Activated CD8-positive, alpha-beta T cell treated with anti-CD3 and anti-CD28 coated beads for 36 hours (primary cell): Measurements from ENCODE around the gene EVPLL. TPM values are rescaled to one million over a fixed set of nuclear protein-coding genes. Genes with fewer than 3 reads are reported as not detected.
"Not testable (repeated sequence)": the region's sequence is repeated elsewhere in the genome, so short reads cannot be mapped to it uniquely, and the experiment has no call there.

Experiments
- ATAC-seq: fragments of 200-7000 bp; cut with Tn5 transposase; one replicate; pipeline ENCODE4 v1.10.0; 2021; ENCODE audit warnings: mild to moderate bottlenecking, moderate library complexity
- CTCF ChIA-PET: fragments of 350-600 bp; sonication (Branson Sonifier 250); formaldehyde crosslinking; loops from one replicate; lab custom pipeline; 2021; ENCODE audit warnings: antibody characterized with exemption; lab: Charles Lee
- POLR2A ChIA-PET: fragments of 350-600 bp; sonication (Branson Sonifier 250); formaldehyde crosslinking; loops from one replicate; lab custom pipeline; 2021; ENCODE audit warnings: antibody characterized with exemption; lab: Charles Lee
- DNase-seq: peaks from one replicate; pipeline ENCODE4 v3.0.0-alpha.2; 2020
- H3K27ac Mint-ChIP-seq: one replicate; pipeline ENCODE4 v1.8.0; 2021; ENCODE audit warnings: mild to moderate bottlenecking, mixed read lengths
- H3K27me3 Mint-ChIP-seq: one replicate; pipeline ENCODE4 v1.8.0; 2021; ENCODE audit warnings: mixed read lengths
- H3K36me3 Mint-ChIP-seq: one replicate; pipeline ENCODE4 v1.8.0; 2021; ENCODE audit warnings: low read depth, mixed read lengths
- H3K4me1 Mint-ChIP-seq: one replicate; pipeline ENCODE4 v1.8.0; 2021; ENCODE audit warnings: low read depth, mixed read lengths
- H3K4me3 Mint-ChIP-seq: one replicate; pipeline ENCODE4 v1.8.0; 2021; ENCODE audit warnings: mild to moderate bottlenecking, moderate library complexity, mixed read lengths
- H3K9me3 Mint-ChIP-seq: one replicate; pipeline ENCODE4 v1.8.0; 2021; ENCODE audit warnings: mixed read lengths
- CTCF ChIP-seq: fragments of 200-600 bp; IDR thresholded peaks from one replicate; pipeline ENCODE4 v1.8.0; 2022; ENCODE audit warnings: antibody characterized with exemption, mild to moderate bottlenecking
- intact Hi-C: fragments of 100-400 bp; cut with micrococcal nuclease; formaldehyde crosslinking; loops from one replicate; pipeline ENCODE4 v1.10.0; 2022
- total RNA-seq, 2 experiments: library from RNA; stranded (reverse); gene quantifications; one replicate each; pipeline ENCODE4 v1.2.3, GENCODE V29; 2021

Gene EVPLL
- total RNA-seq, 2 experiments from 2014 or later = not detected

- H3K4me3 Mint-ChIP-seq = no peak overlapping the region
- H3K27me3 Mint-ChIP-seq = peaks cover 6% of the 10 kb centered on the region
- peaks cover 5% of the 10 kb centered on the region for H3K4me1 Mint-ChIP-seq
- TF ChIP-seq CTCF = no peak
- no peak overlapping the region for H3K27ac Mint-ChIP-seq
- CTCF ChIA-PET = no interaction called here
- H3K36me3 Mint-ChIP-seq = no peaks in the 10 kb centered on the region
- intact Hi-C loops = no loop called here
- ATAC-seq (no peak), DNase-seq (no peak)
- no peaks in the 10 kb centered on the region for H3K9me3 Mint-ChIP-seq
- POLR2A ChIA-PET = no interaction called here
Observed at GRCh38 chr17:18368946-18369345, 8.6 kb upstream of the EVPLL start.

- Mint-ChIP-seq H3K4me1 (peaks cover 5% of the 10 kb centered on the region), H3K27ac (no peak overlapping the region), H3K4me3 (no peak overlapping the region), H3K27me3 (peaks cover 6% of the 10 kb centered on the region), H3K36me3 (no peaks in the 10 kb centered on the region), H3K9me3 (peaks cover 5% of the 10 kb centered on the region)
- CTCF ChIA-PET = no interaction called here
- DNase-seq (no peak), ATAC-seq (no peak)
- intact Hi-C loops = no loop called here
- TF ChIP-seq CTCF = no peak
- POLR2A ChIA-PET = no interaction called here
Observed at GRCh38 chr17:18370761-18371160, 6.8 kb upstream of the EVPLL start.

DNA sequence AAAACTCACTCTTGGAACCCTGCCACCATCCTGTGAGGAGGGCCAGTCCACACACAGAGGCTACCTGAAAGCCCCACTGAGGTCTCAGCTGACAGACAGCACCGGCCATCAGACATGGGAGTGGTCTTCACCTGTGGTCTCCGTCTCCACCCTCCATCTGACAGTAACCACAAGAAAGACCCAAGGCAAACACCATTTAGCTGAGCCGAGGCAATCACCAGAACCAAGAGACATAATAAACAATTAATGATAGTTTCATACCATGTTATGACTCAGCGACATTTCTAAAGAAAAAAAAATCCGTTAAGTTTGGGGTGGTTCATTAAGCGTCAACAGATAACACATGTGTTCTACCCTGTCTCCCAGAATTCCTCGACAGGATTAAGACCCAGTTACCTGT is 6.1 kb upstream of the EVPLL start:
- TF ChIP-seq CTCF = no peak
- no peak for ATAC-seq

DNA sequence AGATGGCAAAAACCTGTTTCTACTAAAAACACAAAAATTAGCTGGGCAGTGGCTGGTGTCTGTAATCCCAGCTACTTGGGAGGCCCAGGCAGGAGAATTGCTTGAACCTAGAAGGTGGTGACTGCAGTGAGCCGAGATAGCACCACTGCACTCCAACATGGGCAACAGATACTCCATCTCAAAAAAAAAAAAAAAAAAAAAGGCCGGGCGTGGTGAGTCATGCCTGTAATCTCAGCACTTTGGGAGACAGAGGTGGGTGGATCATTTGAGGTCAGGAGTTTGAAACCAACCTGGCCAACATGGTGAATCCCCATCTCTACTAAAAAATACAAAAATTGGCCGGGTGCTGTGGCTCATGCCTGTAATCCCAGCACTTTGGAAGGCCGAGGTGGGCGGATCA is 4.4 kb upstream of the EVPLL start:
- intact Hi-C loops, H3K4me1 Mint-ChIP-seq, H3K36me3 Mint-ChIP-seq, H3K9me3 Mint-ChIP-seq, H3K27ac Mint-ChIP-seq, H3K27me3 Mint-ChIP-seq, POLR2A ChIA-PET, ATAC-seq, H3K4me3 Mint-ChIP-seq: not testable (repeated sequence)
- CTCF ChIA-PET = interaction anchor here (1.5 kb wide), 1 partner anchor 10 kb away, joined by 5 read pairs; the partner anchor contains the start of gene SHMT1
- DNase-seq = peak; percentile 43

More for the DNA sequence above, 6.1 kb upstream of the EVPLL start:
- Mint-ChIP-seq H3K4me1 (peaks cover 5% of the 10 kb centered on the region), H3K4me3 (no peak overlapping the region), H3K9me3 (peaks cover 5% of the 10 kb centered on the region), H3K36me3 (no peaks in the 10 kb centered on the region), H3K27me3 (peaks cover 6% of the 10 kb centered on the region), H3K27ac (no peak overlapping the region)
- POLR2A ChIA-PET = no interaction called here
- CTCF ChIA-PET = no interaction called here
- no peak for DNase-seq
- intact Hi-C loops = no loop called here

- ATAC-seq (no peak), DNase-seq (no peak)
- intact Hi-C loops = no loop called here
- Mint-ChIP-seq H3K4me3 (no peak overlapping the region), H3K9me3 (peaks cover 5% of the 10 kb centered on the region), H3K36me3 (no peaks in the 10 kb centered on the region), H3K4me1 (peaks cover 5% of the 10 kb centered on the region), H3K27me3 (peaks cover 6% of the 10 kb centered on the region), H3K27ac (no peak overlapping the region)
- TF ChIP-seq CTCF = no peak
- CTCF ChIA-PET = no interaction called here
- POLR2A ChIA-PET = no interaction called here
Observed at GRCh38 chr17:18374216-18374615, 3.4 kb upstream of the EVPLL start.

DNA sequence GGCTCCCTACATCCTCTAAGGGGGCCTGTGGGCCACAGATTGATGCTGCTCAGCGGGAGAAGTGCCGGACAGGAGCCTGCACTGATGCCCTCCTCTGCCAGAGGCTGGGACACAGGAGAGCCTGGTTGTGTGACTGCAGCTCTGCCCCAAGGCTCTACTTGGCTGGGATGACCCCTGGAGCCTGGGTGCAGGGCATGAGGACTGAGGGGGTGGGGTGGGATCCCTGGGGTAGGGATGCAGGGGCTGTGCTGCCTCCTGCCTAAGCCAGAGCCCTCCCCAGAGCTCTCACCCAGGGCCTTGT is 577 bp downstream of the EVPLL start:
- H3K27me3 Mint-ChIP-seq = peaks cover 6% of the 10 kb centered on the region
- DNase-seq (no peak), ATAC-seq (no peak)
- no peak for TF ChIP-seq CTCF
- peaks cover 5% of the 10 kb centered on the region for H3K9me3 Mint-ChIP-seq
- intact Hi-C loops = no loop called here
- no peak overlapping the region for H3K4me3 Mint-ChIP-seq
- no peaks in the 10 kb centered on the region for H3K36me3 Mint-ChIP-seq
- no peaks in the 10 kb centered on the region for H3K4me1 Mint-ChIP-seq
- POLR2A ChIA-PET = no interaction called here
- H3K27ac Mint-ChIP-seq = no peak overlapping the region
- CTCF ChIA-PET = no interaction called here

- POLR2A ChIA-PET = interaction anchor here (1.4 kb wide), 1 partner anchor 16 kb away, joined by 3 read pairs; the partner anchor contains the start of gene SHMT1
- H3K4me1 Mint-ChIP-seq, H3K27ac Mint-ChIP-seq, ATAC-seq, DNase-seq, H3K9me3 Mint-ChIP-seq, intact Hi-C loops, CTCF ChIA-PET, H3K36me3 Mint-ChIP-seq, H3K27me3 Mint-ChIP-seq, H3K4me3 Mint-ChIP-seq: not testable (repeated sequence)
Observed at GRCh38 chr17:18378614-18379013, 1.0 kb downstream of the EVPLL start.
